Measurements from ENCODE around the gene ARPC5L.
"Not testable (repeated sequence)": the region's sequence is repeated elsewhere in the genome, so short reads cannot be mapped to it uniquely, and the experiment has no call there.

ARPC5L gene

GRCh38 chr9:124908098-124908497 is 46.2 kb downstream of the ARPC5L start:
- DNase-seq (ENCODE audit: low read depth), result no peak
- TF ChIP-seq CTCF (IDR thresholded peaks at IDR 0.05; ENCODE audit: insufficient read depth, low read depth, low read length, missing control alignments), result no peak
- no peak overlapping the region for H3K4me3 ChIP-seq (ENCODE audit: low read depth, low read length)

DNA sequence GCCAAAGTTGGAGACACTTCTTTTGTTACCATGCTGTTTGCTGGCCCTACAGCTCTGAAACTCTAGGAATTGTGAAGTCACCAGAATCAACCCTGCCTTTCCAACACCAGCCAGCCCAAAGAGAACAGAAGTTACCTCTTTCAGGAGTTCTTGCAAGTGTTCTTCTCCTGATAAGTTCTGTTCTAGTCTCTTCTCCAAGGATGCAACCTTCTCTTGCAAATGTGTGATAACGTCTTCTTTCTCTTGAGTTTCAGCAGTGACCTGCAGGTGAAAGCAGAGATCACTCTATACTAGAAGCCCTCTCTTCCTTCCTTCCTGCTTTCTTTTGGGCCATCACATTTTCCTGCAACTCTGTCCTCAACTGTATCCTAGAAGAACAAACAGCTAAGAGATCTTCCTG is 49.8 kb downstream of the ARPC5L start:
- H3K4me3 ChIP-seq (ENCODE audit: low read depth, low read length), result no peak overlapping the region
- DNase-seq (ENCODE audit: low read depth), result no peak
- TF ChIP-seq CTCF (IDR thresholded peaks at IDR 0.05; ENCODE audit: insufficient read depth, low read depth, low read length, missing control alignments), result no peak

DNA sequence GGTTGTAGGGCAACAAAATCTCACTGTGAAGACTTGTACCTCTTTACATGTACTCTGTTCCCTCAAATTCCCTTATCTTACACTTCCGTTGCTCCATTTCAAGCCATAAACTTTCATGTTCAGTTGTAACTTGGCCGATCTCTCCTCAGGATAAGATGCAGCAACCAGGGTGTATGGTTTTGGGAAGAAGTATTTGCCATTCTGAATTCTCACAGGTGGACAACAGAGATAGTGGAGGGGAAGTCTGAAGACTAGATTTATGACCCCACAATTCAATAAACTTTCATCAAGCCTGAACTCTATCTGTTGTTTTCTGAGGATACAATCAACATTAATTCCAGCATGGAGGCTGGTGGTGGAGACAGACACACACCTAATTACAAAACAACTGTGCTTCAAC is 51.4 kb downstream of the ARPC5L start:
- H3K4me3 ChIP-seq (ENCODE audit: low read depth, low read length), result no peak overlapping the region
- DNase-seq (ENCODE audit: low read depth), result no peak
- no peak for TF ChIP-seq CTCF (IDR thresholded peaks at IDR 0.05; ENCODE audit: insufficient read depth, low read depth, low read length, missing control alignments)

DNA sequence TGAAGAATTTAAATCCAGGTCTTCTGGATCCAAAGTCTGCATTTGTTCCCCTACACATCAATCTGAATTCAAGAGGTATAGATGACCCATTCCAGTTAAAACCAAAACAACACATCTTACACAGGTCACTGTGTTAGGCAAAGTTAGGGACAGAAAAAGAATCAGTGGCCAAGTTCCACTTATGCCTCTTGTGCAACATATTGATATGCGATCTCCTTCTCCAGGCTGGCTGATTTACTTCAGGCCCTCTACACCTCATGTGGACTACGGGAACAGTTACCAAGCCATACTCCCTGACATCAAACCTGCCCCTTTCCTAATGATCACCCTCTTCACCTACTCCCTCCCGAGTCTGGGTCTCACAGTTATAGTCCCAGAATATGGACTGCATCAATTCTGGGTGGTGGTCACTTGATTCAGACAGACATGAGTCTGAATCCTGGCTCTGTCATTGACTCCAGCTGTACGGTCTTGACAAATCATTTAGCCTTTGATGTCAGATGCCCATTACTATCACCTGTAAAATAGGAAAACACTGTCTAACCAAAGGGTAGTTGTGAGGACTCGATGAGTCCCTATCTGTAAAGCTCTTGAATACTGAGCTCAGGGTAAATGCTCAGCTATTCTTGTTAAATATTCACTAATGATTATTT is 52.9 kb downstream of the ARPC5L start:
- TF ChIP-seq CTCF (IDR thresholded peaks at IDR 0.05; ENCODE audit: insufficient read depth, low read depth, low read length, missing control alignments), result no peak
- DNase-seq (ENCODE audit: low read depth), result no peak
- H3K4me3 ChIP-seq (ENCODE audit: low read depth, low read length), result no peak overlapping the region

DNA sequence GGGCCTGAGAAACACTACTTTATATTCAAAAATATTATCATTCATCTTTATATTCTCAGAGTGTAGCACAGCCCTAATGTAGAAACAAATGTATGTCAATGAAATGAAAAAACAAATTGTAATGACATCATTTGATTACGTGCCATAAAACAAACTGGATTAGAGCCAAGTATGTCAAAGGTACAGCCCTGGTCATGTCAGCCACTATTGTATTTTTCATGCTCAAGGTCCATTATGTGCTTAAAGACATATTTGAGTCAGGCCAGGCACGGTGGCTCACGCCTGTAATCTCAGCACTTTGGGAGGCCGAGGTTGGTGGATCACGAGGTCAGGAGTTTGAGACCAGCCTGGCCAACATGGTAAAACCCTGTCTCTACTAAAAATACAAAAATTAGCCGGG is 58.5 kb downstream of the ARPC5L start:
- not testable (repeated sequence) for H3K4me3 ChIP-seq (ENCODE audit: low read depth, low read length); DNase-seq (ENCODE audit: low read depth)
